Left hindlimb (tissue), 1 donor: ENCODE results near the gene NCAM2.

Experiments
- DNase-seq: peaks from one replicate; pipeline ENCODE4 v3.0.0-alpha.2; 2018

NCAM2 gene

GRCh38 chr21:21179619-21180298 is 181.6 kb downstream of the NCAM2 start:
- DNase-seq, result no peak

GRCh38 chr21:21182401-21183010 is 184.3 kb downstream of the NCAM2 start:
- DNase-seq, result no peak

GRCh38 chr21:21183092-21183491 is 184.9 kb downstream of the NCAM2 start:
- DNase-seq, result no peak

GRCh38 chr21:21184771-21185528 is 186.7 kb downstream of the NCAM2 start:
- DNase-seq, result no peak

GRCh38 chr21:21187579-21187978 is 189.4 kb downstream of the NCAM2 start:
- DNase-seq, result no peak

GRCh38 chr21:21188513-21189195 is 190.4 kb downstream of the NCAM2 start:
- DNase-seq, result no peak

- no peak for DNase-seq
Measured at GRCh38 chr21:21195417-21195943, 197.3 kb downstream of the NCAM2 start.

- DNase-seq, result no peak
Measured at GRCh38 chr21:21196087-21196486, 197.9 kb downstream of the NCAM2 start.

- no peak for DNase-seq
Measured at GRCh38 chr21:21196848-21197247, 198.6 kb downstream of the NCAM2 start.

GRCh38 chr21:21199342-21200102 is 201.3 kb downstream of the NCAM2 start:
- DNase-seq, result no peak

GRCh38 chr21:21200103-21200938 is 202.1 kb downstream of the NCAM2 start:
- DNase-seq, result no peak

GRCh38 chr21:21200939-21201615 is 202.9 kb downstream of the NCAM2 start:
- DNase-seq, result no peak

- DNase-seq, result no peak
Measured at GRCh38 chr21:21203822-21204339, 205.7 kb downstream of the NCAM2 start.

- no peak for DNase-seq
Measured at GRCh38 chr21:21204366-21204996, 206.3 kb downstream of the NCAM2 start.

GRCh38 chr21:21205604-21206003 is 207.4 kb downstream of the NCAM2 start:
- DNase-seq, result no peak

GRCh38 chr21:21210552-21210951 is 212.3 kb downstream of the NCAM2 start:
- no peak for DNase-seq

GRCh38 chr21:21213297-21213696 is 215.1 kb downstream of the NCAM2 start:
- DNase-seq, result no peak

GRCh38 chr21:21216047-21216446 is 217.8 kb downstream of the NCAM2 start:
- DNase-seq, result no peak

GRCh38 chr21:21226472-21226871 is 228.3 kb downstream of the NCAM2 start:
- no peak for DNase-seq

- no peak for DNase-seq
Measured at GRCh38 chr21:21230672-21231071, 232.5 kb downstream of the NCAM2 start.
